ENCODE results near the gene FNDC4.

- TF ChIP-seq CTCF (IDR thresholded peaks at IDR 0.05) (no peak), POLR2A (IDR thresholded peaks at IDR 0.05; ENCODE audit: low read depth) (no peak)
These were observed 41.0 kb downstream of the FNDC4 start for GRCh38 chr2:27453968-27454367.
